Cerebellar cortex (tissue), 1 donor: ENCODE data around the gene BICD1.
A peak's percentile ranks its signal among the peaks of the same experiment; 100 is the strongest.

ENCODE experiments used
- DNase-seq: peaks from one replicate; pipeline ENCODE4 v3.0.0-alpha.2; 2015; ENCODE audit warnings: low spot score

The BICD1 gene

DNA sequence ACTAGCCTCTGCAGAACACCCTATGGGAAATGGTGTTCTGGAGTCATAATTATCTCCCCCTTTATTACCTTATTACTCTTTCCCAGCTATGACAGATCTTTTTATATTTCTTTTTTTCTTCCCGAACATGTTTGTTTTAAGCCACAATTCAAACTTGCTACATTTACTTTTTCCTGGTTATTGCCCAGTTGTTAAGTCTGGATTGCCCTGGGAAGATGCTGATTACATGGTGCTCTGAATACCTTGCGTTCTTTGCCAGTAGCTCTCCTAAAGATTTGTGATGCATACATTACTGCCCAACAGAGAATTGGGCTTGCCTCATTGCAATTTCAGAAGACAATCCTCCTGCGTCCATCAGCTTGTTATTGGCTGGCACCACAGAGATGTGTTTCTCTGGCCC lies 174.5 kb downstream of the BICD1 start:
- DNase-seq = no peak

DNA sequence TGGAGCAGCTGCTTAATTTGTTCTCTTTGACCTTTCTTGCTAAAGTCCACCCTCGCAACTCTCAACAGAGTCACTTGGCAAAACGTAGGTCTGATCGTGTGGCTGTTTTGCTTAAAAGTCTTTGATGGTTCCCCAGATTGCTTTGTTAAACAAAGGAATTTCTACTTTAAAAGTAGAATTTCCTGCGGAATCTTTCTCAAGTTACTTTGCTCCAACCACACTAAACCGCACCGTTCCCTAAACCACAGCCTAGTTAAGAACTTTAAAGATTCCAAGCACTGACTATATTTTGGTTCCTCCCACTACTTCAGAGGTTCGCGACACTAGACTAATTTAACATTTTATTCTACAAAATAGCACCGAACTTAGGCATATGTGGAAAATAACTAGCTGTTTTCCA lies 177.9 kb downstream of the BICD1 start:
- no peak for DNase-seq

DNA sequence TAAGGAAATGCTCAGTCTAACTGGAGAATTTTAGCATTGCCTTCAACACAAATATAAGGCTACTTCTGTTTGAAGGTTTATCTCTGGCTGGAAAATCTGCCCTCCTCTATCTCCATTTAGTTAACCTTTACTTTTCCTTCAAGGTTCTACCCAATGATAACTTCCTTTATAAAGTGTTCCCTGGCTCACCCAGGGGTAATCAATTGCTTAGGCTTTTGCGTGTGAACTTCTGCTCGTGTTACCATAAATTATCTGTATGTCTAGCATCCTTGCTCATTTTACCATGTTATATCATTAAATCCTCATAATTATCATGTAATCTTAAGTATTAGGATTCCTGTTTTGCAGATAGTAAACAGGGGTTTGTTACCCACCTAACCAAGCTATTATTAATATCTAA lies 178.4 kb downstream of the BICD1 start:
- no peak for DNase-seq

DNA sequence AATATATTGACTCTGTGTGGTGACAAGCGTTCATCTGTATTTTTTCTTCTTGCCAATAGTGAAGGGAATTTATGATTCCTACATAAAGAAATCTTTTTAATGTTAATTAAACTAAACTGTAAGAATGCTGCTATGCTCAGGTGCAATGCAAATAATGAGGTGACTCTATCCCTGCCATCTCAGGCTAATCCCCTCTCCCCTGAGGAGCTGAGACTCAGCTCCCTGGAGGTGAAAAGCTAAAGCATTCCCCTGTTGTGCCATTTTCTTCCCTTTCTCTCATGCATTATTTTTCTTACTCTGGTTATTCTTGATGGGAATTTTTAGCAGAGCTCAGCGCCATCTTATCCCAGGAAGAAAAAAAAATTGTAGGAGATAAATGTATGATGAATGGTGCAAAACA lies 178.8 kb downstream of the BICD1 start:
- no peak for DNase-seq

DNA sequence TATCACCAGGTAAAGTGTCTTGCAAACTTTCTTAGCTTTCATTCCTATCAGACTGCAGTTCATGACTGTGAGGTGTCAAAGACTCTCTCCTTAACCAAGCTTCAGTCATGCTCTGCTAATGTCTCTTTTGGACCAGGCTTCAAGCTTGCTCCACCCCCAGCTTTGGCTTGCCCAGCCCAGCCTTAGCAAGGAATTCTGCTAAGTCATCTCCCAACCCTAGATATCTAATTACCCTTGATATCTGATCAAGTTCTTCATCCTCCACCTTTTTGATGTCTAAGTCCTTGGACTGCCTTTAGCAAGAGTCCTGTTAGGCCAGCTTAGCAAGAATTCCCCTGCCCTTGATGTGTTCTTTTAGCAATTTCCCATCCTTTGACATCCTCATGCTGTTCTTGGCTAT lies 183.8 kb downstream of the BICD1 start:
- no peak for DNase-seq

DNA sequence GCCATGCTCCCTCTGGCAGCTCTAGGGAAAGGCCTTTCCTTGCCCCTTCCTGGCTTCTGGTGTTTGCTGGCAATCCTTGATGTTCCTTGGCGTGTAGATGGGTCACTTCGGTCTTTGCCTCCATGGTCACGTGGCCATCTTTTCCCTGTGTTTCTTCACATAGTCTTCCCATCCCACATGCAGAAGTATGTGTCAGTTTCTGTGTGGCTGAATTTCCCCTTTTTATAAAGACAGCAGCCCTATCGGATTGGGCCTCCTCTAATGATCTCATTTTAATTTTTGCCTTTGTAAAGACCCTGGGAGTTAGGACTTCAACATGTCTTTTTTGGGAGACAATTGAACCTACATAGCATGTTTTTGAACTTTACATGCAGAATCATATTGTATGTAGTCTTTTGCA lies 185.5 kb downstream of the BICD1 start:
- no peak for DNase-seq

DNA sequence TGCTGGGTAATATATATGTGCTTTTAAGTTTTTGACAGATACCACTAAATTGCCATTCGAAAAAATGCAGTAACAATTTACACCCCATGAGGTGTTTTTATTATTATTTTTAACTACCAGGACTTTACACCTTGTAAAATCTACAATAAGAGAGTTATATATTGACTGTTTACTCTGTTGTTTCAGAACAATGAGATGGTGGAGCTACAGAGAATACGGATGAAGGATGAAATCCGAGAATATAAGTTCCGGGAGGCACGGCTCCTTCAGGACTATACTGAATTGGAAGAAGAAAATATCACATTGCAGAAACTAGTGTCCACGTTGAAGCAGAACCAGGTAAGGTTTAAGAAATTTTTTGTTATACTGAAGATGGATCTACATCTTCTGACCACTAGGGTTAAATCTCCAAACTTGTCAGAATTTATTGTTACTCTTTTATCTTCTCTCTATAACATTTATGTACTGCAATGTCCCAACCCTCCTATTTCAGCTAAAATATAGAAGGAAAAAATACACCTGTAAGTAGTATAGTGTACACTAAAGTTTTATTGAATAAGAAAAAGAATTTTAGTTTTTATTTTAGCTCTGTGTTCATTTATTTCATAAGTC lies 187.3 kb downstream of the BICD1 start:
- no peak for DNase-seq

DNA sequence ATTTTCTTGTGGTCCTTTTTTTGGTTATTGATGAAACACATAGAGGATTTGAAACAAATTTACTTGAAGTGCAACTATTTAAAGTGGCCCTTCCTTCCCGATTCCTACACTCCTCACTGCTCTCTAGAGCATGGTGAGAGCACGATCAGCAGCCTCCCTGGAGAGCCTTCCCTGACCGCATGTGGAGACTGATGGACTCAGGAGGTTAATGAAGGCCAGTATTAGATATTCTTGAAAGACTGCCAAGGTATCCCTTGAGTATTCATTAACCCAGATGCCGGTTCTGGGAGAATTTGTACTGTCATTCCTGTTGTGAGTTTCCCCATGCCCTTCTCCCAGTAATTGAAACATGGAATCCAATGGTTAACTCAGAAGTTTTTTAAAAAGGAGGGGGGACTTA lies 189.9 kb downstream of the BICD1 start:
- DNase-seq = no peak

DNA sequence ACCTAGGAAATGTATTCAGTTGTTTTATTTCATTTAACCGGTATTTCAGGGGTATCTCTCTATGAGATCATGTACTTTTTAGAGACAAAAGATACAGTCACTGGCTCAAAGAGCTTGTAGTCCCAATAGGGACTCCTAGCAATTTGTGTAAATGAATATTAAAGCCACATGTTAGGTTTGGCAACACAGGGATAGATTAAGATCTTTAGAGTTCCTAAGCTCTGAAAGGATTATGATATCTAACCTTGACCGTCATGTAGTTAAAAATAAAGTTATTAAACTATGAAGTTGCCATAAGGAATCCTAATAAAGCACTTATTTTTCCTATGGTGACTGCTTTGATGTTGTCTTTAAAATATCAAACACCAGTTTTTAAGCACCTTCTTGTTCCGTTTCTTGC lies 192.3 kb downstream of the BICD1 start:
- no peak for DNase-seq

DNA sequence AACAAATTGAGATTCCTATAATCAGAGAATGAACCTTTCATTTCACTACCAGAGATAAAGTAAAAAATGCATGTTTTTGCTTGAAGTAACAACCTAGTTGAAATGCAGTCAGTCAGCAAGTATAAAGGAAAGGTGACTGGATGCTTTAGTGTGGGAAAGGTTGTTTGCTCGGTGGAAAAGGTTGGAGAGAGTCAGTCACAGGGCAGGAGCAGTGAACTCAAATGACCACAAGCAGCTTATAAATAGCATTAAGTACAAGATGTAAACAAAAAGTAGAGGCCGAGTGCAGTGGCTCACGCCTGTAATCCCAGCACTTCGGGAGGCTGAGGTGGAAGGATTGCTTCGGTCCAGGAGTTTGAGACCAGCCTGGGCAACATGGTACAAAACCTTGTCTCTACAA lies 194.6 kb downstream of the BICD1 start:
- DNase-seq = no peak

DNA sequence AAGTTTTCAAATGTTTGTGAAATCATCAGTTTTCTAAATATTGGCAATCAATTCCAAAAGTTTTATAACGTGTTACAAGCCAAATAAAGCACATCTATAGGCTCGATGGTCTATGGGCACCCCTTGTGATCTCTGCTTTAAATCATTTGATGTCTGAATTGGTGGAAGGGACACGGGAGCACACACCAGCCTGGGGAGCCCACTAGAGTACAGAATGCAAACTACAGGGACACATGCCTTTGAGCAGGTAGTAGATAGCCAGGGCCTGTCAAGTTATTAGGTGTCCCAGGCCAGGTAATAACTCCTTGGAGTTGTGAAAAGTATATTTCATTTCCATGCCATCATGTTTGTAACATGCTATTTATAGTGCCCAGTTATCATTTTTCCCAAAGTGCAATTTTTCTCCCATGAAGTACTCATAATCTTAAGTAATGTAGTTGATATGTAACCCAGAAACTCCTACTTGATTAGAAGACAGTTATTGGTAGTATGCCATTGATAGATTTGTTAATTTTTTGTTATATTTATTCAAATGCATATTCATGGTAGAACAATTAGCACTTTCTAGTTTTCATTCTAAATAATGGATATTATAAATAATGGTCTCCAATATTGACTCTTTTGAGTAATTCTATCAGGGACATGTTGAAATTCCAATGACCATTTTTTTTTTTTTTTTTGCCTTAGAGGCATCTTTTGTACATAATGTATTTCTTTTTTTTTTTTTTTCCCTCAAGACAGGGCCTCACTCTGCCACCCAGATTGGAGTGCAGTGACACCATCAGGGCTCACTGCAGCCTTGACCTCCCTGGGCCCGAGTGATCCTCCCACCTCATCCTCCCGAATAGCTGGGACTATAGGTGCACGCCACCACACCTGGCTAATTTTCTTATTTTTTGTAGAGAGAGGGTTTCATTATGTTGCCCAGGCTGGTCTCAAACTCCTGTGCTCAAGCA lies 195.8 kb downstream of the BICD1 start:
- peak; percentile 57 for DNase-seq

DNA sequence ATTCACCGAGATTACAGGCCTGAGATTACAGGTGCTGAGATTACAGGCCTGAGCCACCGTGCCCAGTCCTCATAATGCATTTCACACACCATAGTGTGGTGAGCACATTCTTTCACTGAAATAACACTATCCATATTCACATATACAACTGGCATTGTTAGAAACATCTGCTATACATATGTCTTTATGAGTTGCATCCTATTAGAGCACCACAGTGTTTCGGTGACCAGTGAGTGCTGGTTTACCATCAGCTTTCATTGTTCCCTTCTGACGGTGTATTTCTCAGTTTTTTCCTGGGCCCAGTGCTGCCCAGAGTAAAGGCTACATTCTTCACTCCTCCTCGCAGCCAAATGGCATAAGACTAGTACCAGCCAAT lies 196.5 kb downstream of the BICD1 start:
- DNase-seq = no peak

DNA sequence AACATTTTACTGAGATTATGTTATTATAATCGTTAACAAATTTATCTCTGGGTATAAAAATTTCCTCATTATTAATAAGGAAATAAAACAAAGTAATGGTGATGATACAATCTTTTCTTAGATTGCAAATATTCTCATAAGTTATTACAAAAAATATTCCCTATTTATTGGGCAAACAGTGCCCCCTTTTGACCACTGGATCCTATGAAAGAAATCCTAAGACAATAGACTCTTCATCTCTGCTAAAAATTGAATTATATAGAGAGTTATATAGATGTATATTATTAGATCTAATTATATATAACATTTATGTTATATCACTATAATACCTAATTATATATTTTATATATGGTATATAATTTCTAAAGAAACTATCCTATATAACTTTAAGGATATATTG lies 198.5 kb downstream of the BICD1 start:
- DNase-seq = peak; percentile 51

DNA sequence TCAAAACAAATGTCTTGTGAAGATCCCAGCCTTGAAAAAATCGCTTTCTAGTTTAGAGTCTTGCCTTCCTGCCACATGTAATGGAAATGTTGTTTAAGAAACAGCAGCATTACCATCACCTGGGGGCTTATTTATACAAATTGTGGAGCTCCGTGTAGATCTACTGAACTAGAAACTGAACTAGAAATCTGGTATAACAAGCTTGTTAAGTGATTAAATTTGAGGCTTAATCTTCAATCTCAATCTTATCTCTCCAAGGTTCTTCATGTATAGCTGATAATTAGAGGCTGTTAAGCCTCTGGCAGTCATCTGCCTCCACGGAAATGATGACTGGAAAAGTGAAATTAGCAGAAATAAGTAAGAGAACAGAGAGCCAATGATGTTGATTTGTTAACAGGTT lies 200.7 kb downstream of the BICD1 start:
- DNase-seq = no peak

DNA sequence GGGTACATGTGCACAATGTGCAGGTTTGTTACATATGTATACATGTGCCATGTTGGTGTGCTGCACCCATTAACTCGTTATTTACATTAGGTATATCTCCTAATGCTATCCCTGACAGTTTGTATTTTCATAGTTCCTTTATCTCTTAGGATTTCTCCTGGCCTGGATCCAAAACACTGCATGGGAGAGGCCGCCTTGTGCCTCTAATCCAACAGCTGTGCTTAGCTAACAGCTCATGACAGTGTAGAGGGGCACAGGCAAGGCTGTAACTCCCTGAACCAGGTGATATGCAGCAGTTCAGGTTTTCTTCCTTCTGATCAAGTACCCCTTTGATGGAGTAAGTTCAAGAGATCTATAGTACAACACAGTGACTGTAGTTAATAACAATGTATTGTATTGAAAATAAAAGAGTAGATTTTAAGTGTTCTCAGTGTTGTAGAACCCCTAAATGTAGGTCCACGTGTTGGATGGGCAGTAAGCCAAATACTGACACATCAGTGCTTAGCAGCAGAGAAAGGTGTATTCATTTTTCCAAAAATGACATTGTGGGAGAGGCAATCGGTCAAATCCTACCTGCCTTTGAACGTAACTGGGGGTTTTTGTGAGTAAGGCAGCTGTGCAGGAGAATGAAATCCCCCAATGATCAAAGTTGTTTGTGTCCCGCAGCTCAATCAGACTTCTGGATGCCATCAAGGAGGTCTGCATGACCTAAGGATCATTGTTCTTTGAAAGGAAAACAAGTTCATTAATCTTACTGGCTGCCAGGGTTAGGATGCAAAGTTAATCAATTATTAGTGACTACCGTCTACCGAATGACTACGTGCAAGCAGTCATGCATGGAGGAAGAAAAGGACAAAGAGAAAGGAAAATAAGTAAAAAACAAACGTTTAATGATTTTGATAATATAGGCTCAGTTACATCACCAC lies 203.4 kb downstream of the BICD1 start:
- DNase-seq = peak; percentile 28

DNA sequence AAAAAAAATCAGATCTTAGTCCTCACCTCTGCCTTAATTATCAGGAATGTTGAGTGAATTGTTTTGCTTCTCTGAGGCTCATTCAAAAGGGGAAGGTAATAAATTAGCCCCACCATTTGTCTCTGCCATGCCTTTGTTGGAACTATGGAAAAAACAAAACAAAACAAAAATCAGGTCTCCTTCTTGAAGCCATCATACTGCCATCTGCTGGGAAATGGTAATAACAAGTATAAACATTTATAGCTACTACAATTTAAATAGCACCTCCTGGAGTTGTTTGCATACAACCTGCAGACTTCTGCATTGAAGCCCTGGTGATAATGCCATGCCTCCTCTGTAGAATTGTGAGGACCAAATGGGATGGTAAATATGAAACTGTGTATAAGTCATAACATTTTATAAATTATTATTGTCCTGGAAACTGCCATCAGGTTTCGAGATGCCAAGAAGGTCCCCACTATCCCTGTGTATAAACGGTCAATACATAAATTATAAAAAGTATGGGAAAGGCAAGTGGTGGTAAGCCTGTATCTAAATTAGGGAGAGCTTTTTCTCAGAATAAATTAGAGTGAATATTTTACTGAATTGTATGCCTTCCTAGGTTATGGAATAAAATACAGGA lies 205.5 kb downstream of the BICD1 start:
- peak; percentile 87 for DNase-seq

DNA sequence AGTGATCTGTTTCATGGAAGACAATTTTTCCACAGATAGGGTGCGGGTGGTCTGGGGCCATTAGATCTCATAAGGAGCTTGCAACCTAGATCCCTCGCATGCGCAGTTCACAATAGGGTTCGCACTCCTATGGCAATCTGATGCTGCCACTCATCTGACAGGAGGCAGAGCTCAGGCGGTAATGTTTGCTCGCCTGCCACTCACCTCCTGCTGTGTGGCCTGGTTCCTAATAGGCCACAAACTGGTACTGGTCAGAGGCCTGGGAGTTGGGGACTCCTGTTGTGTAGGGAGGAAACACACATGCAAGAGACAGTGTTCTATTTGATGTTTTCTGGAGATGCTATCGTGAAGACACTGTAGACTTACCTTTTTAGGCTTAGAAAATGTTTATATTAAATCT lies 215.7 kb downstream of the BICD1 start:
- DNase-seq = peak; percentile 89

DNA sequence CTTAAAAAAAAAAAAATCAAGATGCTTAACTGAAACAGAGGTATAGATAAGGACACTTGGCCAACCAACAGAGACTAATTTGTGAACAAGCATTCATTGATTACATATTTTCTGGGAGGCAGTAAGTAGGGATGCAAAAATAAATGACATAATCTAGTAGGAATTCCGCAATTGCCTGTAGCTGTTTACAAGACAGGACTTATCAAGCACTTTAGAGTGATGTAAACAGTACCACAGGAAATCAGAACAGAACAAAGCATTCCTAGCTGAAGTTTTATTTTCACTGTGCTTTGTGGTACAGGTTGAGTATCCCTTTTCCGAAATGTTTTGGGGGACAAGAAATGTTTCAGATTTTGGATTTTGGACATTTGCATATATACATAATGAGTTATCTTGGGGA lies 224.5 kb downstream of the BICD1 start:
- DNase-seq = no peak

DNA sequence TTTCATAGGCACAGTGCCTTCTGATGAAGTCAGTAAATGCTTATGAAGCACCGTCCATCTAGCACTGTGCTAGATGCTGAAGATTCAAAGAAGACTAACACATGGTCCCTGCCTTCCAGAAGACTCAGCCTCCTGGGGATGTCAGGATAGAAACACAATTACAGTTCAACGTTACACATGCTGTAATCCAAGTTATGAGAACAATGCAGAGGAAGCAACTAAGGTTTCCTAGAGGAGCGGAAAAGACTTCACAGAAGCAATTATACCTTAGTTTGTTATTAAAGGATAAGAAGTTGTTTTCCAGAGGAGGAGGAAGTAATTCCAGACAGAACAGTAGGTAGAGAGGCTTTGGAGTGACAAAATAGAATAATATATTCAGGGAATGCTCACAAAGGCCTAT lies 225.8 kb downstream of the BICD1 start:
- peak; percentile 16 for DNase-seq

DNA sequence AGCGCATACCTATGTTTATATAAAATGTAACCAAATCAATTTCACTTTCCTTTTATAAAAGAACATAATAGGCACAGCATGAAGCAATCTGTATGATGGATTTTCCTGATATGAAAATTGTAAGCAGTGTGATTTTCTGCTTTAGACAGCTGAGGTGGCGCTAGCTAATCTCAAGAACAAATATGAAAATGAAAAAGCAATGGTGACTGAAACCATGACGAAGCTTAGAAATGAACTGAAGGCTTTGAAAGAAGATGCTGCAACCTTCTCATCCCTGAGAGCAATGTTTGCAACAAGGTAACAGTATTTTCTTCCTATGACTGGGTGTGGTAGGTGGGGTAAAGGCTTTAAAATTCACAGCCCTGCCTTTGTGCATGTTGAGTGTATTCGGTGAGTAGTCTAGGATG lies 227.7 kb downstream of the BICD1 start:
- DNase-seq = no peak

DNA sequence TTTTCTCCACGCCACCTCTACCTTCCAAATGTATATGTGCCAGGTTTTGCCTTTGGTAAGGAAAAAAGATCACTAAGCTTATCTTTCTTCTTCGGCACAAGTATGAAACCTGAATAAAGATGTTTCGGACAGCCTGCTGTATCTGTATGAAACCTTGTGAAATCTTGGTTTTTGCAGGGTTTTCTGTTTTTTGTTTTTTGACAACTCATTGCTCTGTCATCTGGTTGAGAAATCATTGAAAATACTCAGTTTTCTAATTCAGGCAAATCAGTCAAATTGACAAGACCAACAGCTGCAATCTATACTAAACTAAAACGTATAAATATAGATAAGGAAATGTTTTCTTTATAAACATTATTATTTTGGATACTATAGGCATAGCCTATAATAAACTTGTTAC lies 229.6 kb downstream of the BICD1 start:
- DNase-seq = no peak

DNA sequence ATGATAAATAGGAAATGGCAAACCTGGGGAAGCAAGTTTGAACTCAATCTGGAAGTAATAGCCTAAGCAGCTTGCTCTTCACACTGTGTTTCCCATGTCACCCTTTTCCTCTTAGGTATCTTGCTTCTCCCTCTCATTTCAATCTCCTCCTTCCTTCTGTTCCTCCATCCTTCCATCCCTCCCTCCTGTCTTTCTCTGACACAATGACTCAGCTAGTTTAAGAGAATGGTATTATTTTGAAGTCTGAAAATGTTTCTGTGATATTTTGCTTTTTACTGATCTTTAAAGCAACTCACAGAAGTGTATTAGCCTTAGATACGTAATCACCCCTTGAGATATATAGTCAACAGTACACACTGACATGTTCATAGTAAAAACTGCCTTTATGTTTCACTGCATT lies 236.8 kb downstream of the BICD1 start:
- DNase-seq = no peak
